CD4-positive, alpha-beta memory T cell (primary cell): Measurements from ENCODE around the gene LRP6. TPM values are rescaled to one million over a fixed set of nuclear protein-coding genes. Genes with fewer than 3 reads are reported as not detected.

Source experiments
- CTCF ChIA-PET: fragments of 350-600 bp; sonication (Branson Sonifier 250); formaldehyde crosslinking; loops from one replicate; lab custom pipeline; 2021; ENCODE audit warnings: inconsistent platforms; ENCODE audit not compliant: partially characterized antibody; lab: Charles Lee
- POLR2A ChIA-PET: fragments of 350-600 bp; sonication (Branson Sonifier 250); formaldehyde crosslinking; loops from one replicate; lab custom pipeline; 2021; ENCODE audit not compliant: partially characterized antibody; lab: Charles Lee
- DNase-seq, 5 donors: peaks; one replicate each; pipeline versions ENCODE4 v3.0.0 to v3.0.0-alpha.2; 2020 to 2022; ENCODE audit warnings: mixed read lengths in 1 of 5
- H3K27ac ChIP-seq: one replicate; pipeline ENCODE4 v1.7.0; 2013; ENCODE audit warnings: low read depth, low read length
- H3K27me3 ChIP-seq: 2 replicates; pipeline ENCODE4 v1.7.0; 2013; ENCODE audit warnings: mild to moderate bottlenecking, low read length, moderate library complexity; ENCODE audit not compliant: insufficient read depth
- H3K36me3 ChIP-seq: 2 replicates; pipeline ENCODE4 v1.7.0; 2013; ENCODE audit warnings: mild to moderate bottlenecking, low read length, moderate library complexity; ENCODE audit not compliant: insufficient read depth
- H3K4me1 ChIP-seq: 2 replicates; pipeline ENCODE4 v1.7.0; 2013; ENCODE audit warnings: mild to moderate bottlenecking, low read length, moderate library complexity; ENCODE audit not compliant: insufficient read depth
- H3K4me3 ChIP-seq, 2 donors: one replicate each; pipeline ENCODE4 v1.7.0; 2013; ENCODE audit warnings: low read length in 2 of 2, mild to moderate bottlenecking in 1 of 2
- H3K9me3 ChIP-seq, 2 donors: one replicate each; pipeline ENCODE4 v1.7.0; 2013; ENCODE audit warnings: low read length in 2 of 2, control low read depth in 1 of 2; ENCODE audit not compliant: control insufficient read depth in 1 of 2
- H3K27ac Mint-ChIP-seq, 7 donors: one replicate each; pipeline ENCODE4 v1.8.0; 2020 to 2021; ENCODE audit warnings: mixed read lengths in 7 of 7, mild to moderate bottlenecking in 6 of 7, inconsistent platforms in 3 of 7, moderate library complexity in 3 of 7
- H3K27me3 Mint-ChIP-seq, 2 donors: one replicate each; pipeline ENCODE4 v1.8.0; 2020 to 2021; ENCODE audit warnings: mixed read lengths in 2 of 2
- H3K36me3 Mint-ChIP-seq, 2 donors: one replicate each; pipeline ENCODE4 v1.8.0; 2020 to 2021; ENCODE audit warnings: mixed read lengths in 2 of 2, inconsistent platforms in 1 of 2, mild to moderate bottlenecking in 1 of 2
- H3K4me1 Mint-ChIP-seq, 4 donors: one replicate each; pipeline ENCODE4 v1.8.0; 2020 to 2021; ENCODE audit warnings: mixed read lengths in 4 of 4, mild to moderate bottlenecking in 1 of 4
- H3K4me3 Mint-ChIP-seq, 8 donors: one replicate each; pipeline ENCODE4 v1.8.0; 2020 to 2021; ENCODE audit warnings: mixed read lengths in 8 of 8, mild to moderate bottlenecking in 7 of 8, moderate library complexity in 6 of 8, inconsistent platforms in 3 of 8
- H3K9me3 Mint-ChIP-seq, 8 donors: one replicate each; pipeline ENCODE4 v1.8.0; 2020 to 2021; ENCODE audit warnings: mixed read lengths in 8 of 8, mild to moderate bottlenecking in 5 of 8, inconsistent platforms in 3 of 8, moderate library complexity in 1 of 8
- intact Hi-C: fragments of 100-400 bp; cut with micrococcal nuclease; formaldehyde crosslinking; loops from one replicate; pipeline ENCODE4 v1.15.1; 2023
- polyA plus RNA-seq, 2 donors: library from polyadenylated mRNA; unstranded; fragments of 300-500 nt; fragmentation: Illumina TruSeq; gene quantifications; one replicate each; pipeline ENCODE4 v1.2.3, GENCODE V29; 2021
- total RNA-seq, 2 experiments: library from RNA; stranded (reverse); gene quantifications; one replicate each; pipeline ENCODE4 v1.2.3, GENCODE V29; 2021

LRP6 gene
- total and polyA plus RNA-seq, 4 experiments from 2014 or later = 0.45 to 4.0 (median 2.9) TPM

GRCh38 chr12:12209043-12209442, 57.8 kb downstream of the LRP6 start:
- no peaks in the 10 kb centered on the region for H3K27me3 ChIP-seq
- no peak overlapping the region for H3K27ac ChIP-seq
- H3K4me1 Mint-ChIP-seq = peaks cover 9 to 17% (median 16%) of the 10 kb centered on the region in 4 donors
- no peaks in the 10 kb centered on the region for H3K9me3 ChIP-seq
- H3K4me3 Mint-ChIP-seq = no peak overlapping the region
- no peak overlapping the region for H3K4me3 ChIP-seq
- H3K9me3 Mint-ChIP-seq = no peaks in the 10 kb centered on the region
- POLR2A ChIA-PET = no interaction called here
- H3K36me3 ChIP-seq = no peaks in the 10 kb centered on the region
- DNase-seq = no peak
- peaks cover 6% of the 10 kb centered on the region for H3K4me1 ChIP-seq
- intact Hi-C loops = no loop called here
- H3K36me3 Mint-ChIP-seq = peaks cover 0 to 3% of the 10 kb centered on the region in 2 donors
- peaks cover 2 to 24% of the 10 kb centered on the region in 2 donors for H3K27me3 Mint-ChIP-seq
- H3K27ac Mint-ChIP-seq = no peak overlapping the region
- CTCF ChIA-PET = no interaction called here

- Mint-ChIP-seq H3K27me3 (peaks cover 2 to 24% of the 10 kb centered on the region in 2 donors), H3K4me3 (no peak overlapping the region), H3K27ac (no peak overlapping the region), H3K4me1 (peaks cover 9 to 17% (median 16%) of the 10 kb centered on the region in 4 donors), H3K9me3 (no peaks in the 10 kb centered on the region), H3K36me3 (peaks cover 0 to 8% of the 10 kb centered on the region in 2 donors)
- DNase-seq = no peak
- ChIA-PET POLR2A (no interaction called here), CTCF (no interaction called here)
- intact Hi-C loops = no loop called here
- Histone ChIP-seq H3K4me3 (no peak overlapping the region), H3K27me3 (no peaks in the 10 kb centered on the region), H3K36me3 (no peaks in the 10 kb centered on the region), H3K27ac (no peak overlapping the region), H3K4me1 (peaks cover 6% of the 10 kb centered on the region), H3K9me3 (no peaks in the 10 kb centered on the region)
Measured at GRCh38 chr12:12207746-12208145, 59.1 kb downstream of the LRP6 start.

DNA sequence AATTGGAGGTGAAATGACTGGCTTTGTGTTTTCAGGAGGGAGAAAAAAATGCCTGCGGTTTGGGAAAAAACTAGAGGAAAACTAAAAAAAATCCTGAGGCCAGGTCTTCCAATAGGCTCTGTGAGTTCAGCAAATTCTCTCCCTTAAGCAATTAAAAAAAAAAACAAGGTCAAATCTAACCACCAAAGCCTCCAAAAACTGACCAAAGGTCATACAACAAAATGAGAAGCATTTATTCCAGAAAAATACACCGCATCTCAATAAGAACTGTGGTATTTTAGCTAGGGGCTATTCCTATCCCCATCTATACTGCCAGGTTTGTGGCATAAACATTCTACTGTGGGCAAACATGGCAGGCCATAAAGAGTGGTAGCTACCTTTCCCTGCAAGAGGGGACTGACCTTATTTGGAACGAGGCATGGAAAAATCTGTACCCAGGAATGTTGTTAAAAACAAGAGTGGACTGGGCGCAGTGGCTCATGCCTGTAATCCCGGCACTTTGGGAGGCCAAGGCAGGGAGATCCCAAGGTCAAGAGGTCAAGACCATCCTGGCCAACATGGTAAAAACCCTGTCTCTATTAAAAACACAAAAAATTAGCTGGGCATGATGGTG, 60.0 kb downstream of the LRP6 start:
- Mint-ChIP-seq H3K4me3 (no peak overlapping the region), H3K27ac (no peak overlapping the region), H3K9me3 (no peaks in the 10 kb centered on the region), H3K27me3 (peaks cover 2 to 23% of the 10 kb centered on the region in 2 donors), H3K36me3 (peaks cover 0 to 17% of the 10 kb centered on the region in 2 donors), H3K4me1 (peaks cover 9 to 17% (median 15%) of the 10 kb centered on the region in 4 donors)
- DNase-seq = no peak
- intact Hi-C loops = no loop called here
- Histone ChIP-seq H3K27ac (no peak overlapping the region), H3K27me3 (no peaks in the 10 kb centered on the region), H3K36me3 (no peaks in the 10 kb centered on the region), H3K4me3 (no peak overlapping the region), H3K4me1 (peaks cover 6% of the 10 kb centered on the region), H3K9me3 (no peaks in the 10 kb centered on the region)
- ChIA-PET POLR2A (no interaction called here), CTCF (no interaction called here)

DNA sequence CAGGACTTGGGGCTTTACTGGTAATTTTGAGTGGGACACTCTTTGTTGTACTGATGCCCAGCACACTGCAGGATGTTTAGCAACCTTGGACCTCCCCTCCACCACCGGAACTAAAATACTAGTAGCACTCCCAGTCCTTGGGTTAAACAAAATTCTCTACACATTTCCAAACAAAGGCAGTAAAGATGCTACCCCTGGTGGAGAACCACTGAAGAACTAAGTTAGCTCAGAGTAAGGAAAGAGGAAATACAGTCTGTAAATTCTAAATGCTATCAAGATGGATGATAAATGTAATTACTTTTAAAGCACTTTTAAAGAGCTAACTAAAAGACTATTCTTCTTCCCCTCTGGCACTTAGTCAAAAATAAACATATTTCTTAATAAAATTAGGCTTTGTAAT, 64.1 kb downstream of the LRP6 start:
- no peak overlapping the region for H3K4me3 ChIP-seq
- Mint-ChIP-seq H3K27ac (no peak overlapping the region), H3K9me3 (peaks cover 0 to 20% (median 11%) of the 10 kb centered on the region in 8 donors), H3K4me1 (no peaks in the 10 kb centered on the region), H3K4me3 (no peak overlapping the region), H3K27me3 (peaks cover 5 to 22% of the 10 kb centered on the region in 2 donors), H3K36me3 (peaks cover 8 to 43% of the 10 kb centered on the region in 2 donors)
- H3K4me1 ChIP-seq = no peaks in the 10 kb centered on the region
- no peaks in the 10 kb centered on the region for H3K27me3 ChIP-seq
- ChIA-PET POLR2A (no interaction called here), CTCF (no interaction called here)
- no peaks in the 10 kb centered on the region for H3K9me3 ChIP-seq
- no peaks in the 10 kb centered on the region for H3K36me3 ChIP-seq
- no peak for DNase-seq
- H3K27ac ChIP-seq = no peak overlapping the region
- intact Hi-C loops = no loop called here

DNA sequence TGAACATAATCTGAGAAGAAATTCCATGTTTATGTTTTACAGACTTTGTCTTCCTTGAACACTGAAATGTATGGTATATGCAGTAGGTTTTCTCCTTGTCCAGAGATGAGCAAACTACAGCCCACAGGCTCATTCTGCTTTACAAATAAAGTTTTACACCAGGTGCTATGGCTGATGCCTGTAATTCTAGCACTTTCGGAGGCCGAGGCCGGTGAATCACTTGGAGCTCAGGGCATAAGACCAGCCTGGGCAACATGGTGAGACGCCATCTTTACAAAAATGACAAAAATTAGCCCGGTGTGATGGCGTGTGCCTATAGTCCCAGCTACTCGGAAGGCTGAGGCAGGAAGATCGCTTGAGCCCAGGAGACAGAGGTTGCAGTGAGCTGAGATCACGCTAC, 64.7 kb downstream of the LRP6 start:
- H3K27me3 Mint-ChIP-seq = peaks cover 5 to 22% of the 10 kb centered on the region in 2 donors
- intact Hi-C loops = no loop called here
- POLR2A ChIA-PET = no interaction called here

GRCh38 chr12:12201274-12201758, 65.5 kb downstream of the LRP6 start:
- no peak for DNase-seq
- ChIA-PET POLR2A (no interaction called here), CTCF (no interaction called here)
- Histone ChIP-seq H3K4me1 (no peaks in the 10 kb centered on the region), H3K27ac (no peak overlapping the region), H3K9me3 (no peaks in the 10 kb centered on the region), H3K36me3 (no peaks in the 10 kb centered on the region), H3K4me3 (no peak overlapping the region), H3K27me3 (no peaks in the 10 kb centered on the region)
- Mint-ChIP-seq H3K4me1 (no peaks in the 10 kb centered on the region), H3K36me3 (peaks cover 8 to 47% of the 10 kb centered on the region in 2 donors), H3K4me3 (no peak overlapping the region), H3K9me3 (peaks cover 0 to 31% (median 18%) of the 10 kb centered on the region in 8 donors), H3K27me3 (peaks cover 7 to 20% of the 10 kb centered on the region in 2 donors), H3K27ac (no peak overlapping the region)
- intact Hi-C loops = no loop called here

More for the DNA sequence above, 64.7 kb downstream of the LRP6 start:
- Histone ChIP-seq H3K36me3 (no peaks in the 10 kb centered on the region), H3K27me3 (no peaks in the 10 kb centered on the region), H3K27ac (no peak overlapping the region), H3K9me3 (no peaks in the 10 kb centered on the region), H3K4me3 (no peak overlapping the region), H3K4me1 (no peaks in the 10 kb centered on the region)
- H3K36me3 Mint-ChIP-seq = peaks cover 8 to 43% of the 10 kb centered on the region in 2 donors
- no peak overlapping the region for H3K4me3 Mint-ChIP-seq
- no peaks in the 10 kb centered on the region for H3K4me1 Mint-ChIP-seq
- H3K9me3 Mint-ChIP-seq = peaks cover 0 to 23% (median 13%) of the 10 kb centered on the region in 8 donors
- CTCF ChIA-PET = no interaction called here
- DNase-seq = no peak
- H3K27ac Mint-ChIP-seq = no peak overlapping the region

DNA sequence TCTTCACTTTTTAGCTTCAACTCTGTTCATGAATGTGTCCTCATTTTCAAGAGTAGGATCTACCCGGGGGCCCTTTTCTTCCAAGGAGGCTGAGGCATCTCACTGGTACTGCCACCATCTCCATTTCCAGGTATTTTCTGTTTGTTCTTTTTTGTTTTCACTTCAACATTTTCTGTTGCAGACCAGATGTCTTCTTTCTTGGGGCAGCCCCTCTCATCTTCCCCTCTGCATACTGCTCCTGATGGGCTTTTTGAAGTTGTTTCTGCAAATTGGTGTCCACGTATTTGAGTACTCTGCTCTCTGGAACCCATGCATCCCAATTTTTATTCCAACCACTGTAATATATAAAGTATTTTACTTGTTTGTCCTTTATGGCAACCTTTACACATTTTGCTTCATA, 66.5 kb downstream of the LRP6 start:
- POLR2A ChIA-PET = no interaction called here
- intact Hi-C loops = no loop called here

More for the DNA sequence above, 66.5 kb downstream of the LRP6 start:
- no peak overlapping the region for H3K4me3 ChIP-seq
- Mint-ChIP-seq H3K27me3 (peaks cover 7 to 15% of the 10 kb centered on the region in 2 donors), H3K4me1 (no peaks in the 10 kb centered on the region), H3K4me3 (peak overlapping the region in 1 of 8 donors; percentile 6), H3K9me3 (peaks cover 0 to 31% (median 18%) of the 10 kb centered on the region in 8 donors), H3K27ac (no peak overlapping the region), H3K36me3 (peaks cover 8 to 47% of the 10 kb centered on the region in 2 donors)
- H3K4me1 ChIP-seq = no peaks in the 10 kb centered on the region
- no peaks in the 10 kb centered on the region for H3K9me3 ChIP-seq
- DNase-seq = no peak
- CTCF ChIA-PET = interaction anchor here (1.0 kb wide), 1 partner anchor 68 kb away, joined by 4 read pairs; no protein-coding TSS in a partner anchor
- H3K36me3 ChIP-seq = no peaks in the 10 kb centered on the region
- no peak overlapping the region for H3K27ac ChIP-seq
- no peaks in the 10 kb centered on the region for H3K27me3 ChIP-seq
